GM21360 (cell line): ENCODE results near the gene MBP.
"Not testable (repeated sequence)": the region's sequence is repeated elsewhere in the genome, so short reads cannot be mapped to it uniquely, and the experiment has no call there.

Source experiments
- ATAC-seq: cut with Tn5 transposase; IDR thresholded peaks from one replicate; pipeline ENCODE4 v1.9.1; 2021; ENCODE audit warnings: mild to moderate bottlenecking, moderate library complexity; ENCODE audit not compliant: unreplicated experiment

The MBP gene

GRCh38 chr18:76994086-76994654 is 138.4 kb downstream of the MBP start:
- no peak for ATAC-seq

GRCh38 chr18:76993573-76993972 is 139.0 kb downstream of the MBP start:
- ATAC-seq: no peak

GRCh38 chr18:76993085-76993382 is 139.5 kb downstream of the MBP start:
- ATAC-seq: no peak

GRCh38 chr18:76992226-76993084 is 140.1 kb downstream of the MBP start:
- ATAC-seq: no peak

GRCh38 chr18:76991021-76991688 is 141.4 kb downstream of the MBP start:
- ATAC-seq: no peak

GRCh38 chr18:76990343-76991020 is 142.1 kb downstream of the MBP start:
- not testable (repeated sequence) for ATAC-seq

- no peak for ATAC-seq
Observed at GRCh38 chr18:76989647-76990190, 142.9 kb downstream of the MBP start.

- ATAC-seq: no peak
Observed at GRCh38 chr18:76988827-76989646, 143.5 kb downstream of the MBP start.

- no peak for ATAC-seq
Observed at GRCh38 chr18:76988031-76988826, 144.4 kb downstream of the MBP start.

- ATAC-seq: no peak
Observed at GRCh38 chr18:76986406-76986805, 146.2 kb downstream of the MBP start.

- ATAC-seq: no peak
Observed at GRCh38 chr18:76985951-76986236, 146.7 kb downstream of the MBP start.

- no peak for ATAC-seq
Observed at GRCh38 chr18:76985156-76985950, 147.2 kb downstream of the MBP start.

GRCh38 chr18:76984193-76985155 is 148.1 kb downstream of the MBP start:
- ATAC-seq: no peak

GRCh38 chr18:76983613-76984051 is 149.0 kb downstream of the MBP start:
- no peak for ATAC-seq

GRCh38 chr18:76982841-76983583 is 149.6 kb downstream of the MBP start:
- ATAC-seq: peak; percentile 72

- ATAC-seq: no peak
Observed at GRCh38 chr18:76982038-76982437, 150.5 kb downstream of the MBP start.

GRCh38 chr18:76981396-76981968 is 151.1 kb downstream of the MBP start:
- peak; percentile 42 for ATAC-seq
